ENCODE results near the gene ARID1A. TPM values are rescaled to one million over a fixed set of nuclear protein-coding genes. Genes with fewer than 3 reads are reported as not detected.

Gene ARID1A
- total and polyA plus RNA-seq, 2 donors (not counting 1 experiment from before 2014, with no cell fraction given): 12.9 to 16.0 TPM

DNA sequence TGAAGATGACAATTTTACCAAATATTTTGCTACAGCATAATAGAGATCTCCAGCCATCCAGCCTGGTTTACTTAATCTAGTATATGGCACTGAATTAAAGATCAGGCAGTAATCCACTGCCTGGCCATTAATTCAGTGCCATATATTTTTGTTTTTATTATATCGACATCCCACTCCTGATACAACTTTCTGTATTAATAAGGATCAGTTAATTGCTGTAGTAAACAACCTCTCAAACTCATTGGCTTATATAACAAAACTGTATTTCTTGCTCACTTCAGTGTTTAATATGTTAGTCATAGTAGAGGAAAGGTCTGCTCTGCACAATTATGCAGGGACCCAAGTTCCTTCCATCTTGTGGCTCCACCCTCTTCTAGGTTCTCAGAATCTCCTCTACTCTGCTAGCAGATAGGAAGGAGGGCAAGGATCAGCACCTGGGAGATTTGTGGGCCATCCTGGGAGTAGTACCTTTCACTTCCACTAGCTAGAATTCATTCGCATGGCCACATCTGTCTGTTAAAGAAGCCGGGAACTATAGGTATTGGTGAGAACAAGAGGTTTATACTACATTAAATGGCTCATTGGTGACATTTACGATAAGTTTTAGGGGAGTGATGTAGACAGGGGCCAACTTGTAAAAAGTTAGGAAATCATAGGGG, 127.1 kb downstream of the ARID1A start:
- Histone ChIP-seq H3K9ac (ENCODE audit: insufficient read depth, low read length) (no peak overlapping the region), H3K36me3 (ENCODE audit: control insufficient read depth, insufficient read depth, low read length) (no peaks in the 10 kb centered on the region), H4K20me1 (ENCODE audit: control insufficient read depth, extremely low read depth, insufficient read depth, low read length) (no peaks in the 10 kb centered on the region), H3K9me3 (ENCODE audit: control insufficient read depth, insufficient read depth, low read depth, low read length) (no peaks in the 10 kb centered on the region), H3K4me2 (ENCODE audit: extremely low read depth, insufficient read depth, low read length) (no peak overlapping the region), H3K79me2 (ENCODE audit: control insufficient read depth, insufficient read depth, low read length) (peaks cover 8% of the 10 kb centered on the region), H2AFZ (ENCODE audit: low read length) (no peak overlapping the region), H3K4me3 (replicated peaks in 1 of 4; ENCODE audit: control extremely low read depth in 1 of 4, insufficient read depth in 1 of 4, low read depth in 3 of 4, low read length in 4 of 4) (no peak overlapping the region), H3K4me1 (ENCODE audit: control insufficient read depth, extremely low read depth, insufficient read depth, low read length) (peaks cover 2% of the 10 kb centered on the region), H3K27me3 (ENCODE audit: control insufficient read depth, insufficient read depth, low read length) (no peaks in the 10 kb centered on the region), H3K27ac (ENCODE audit: insufficient read depth, low read length) (no peak overlapping the region)
- no peak for DNase-seq (ENCODE audit: low read depth in 2 of 2)
- TF ChIP-seq EZH2 (IDR thresholded peaks at IDR 0.05; ENCODE audit: low read length, missing control alignments): no peak
- no peak for TF ChIP-seq CTCF (conservative IDR thresholded peaks at IDR 0.05 in 1 of 2, IDR thresholded peaks at IDR 0.05 in 1 of 2; ENCODE audit: low read depth in 1 of 2, low read length in 2 of 2)

GRCh38 chr1:26824731-26825130, 128.9 kb downstream of the ARID1A start:
- H3K4me2 ChIP-seq (ENCODE audit: extremely low read depth, insufficient read depth, low read length): no peak overlapping the region
- H3K27me3 ChIP-seq (ENCODE audit: control insufficient read depth, insufficient read depth, low read length): no peaks in the 10 kb centered on the region
- peaks cover 5% of the 10 kb centered on the region for H3K36me3 ChIP-seq (ENCODE audit: control insufficient read depth, insufficient read depth, low read length)
- peaks cover 11% of the 10 kb centered on the region for H3K4me1 ChIP-seq (ENCODE audit: control insufficient read depth, extremely low read depth, insufficient read depth, low read length)
- no peaks in the 10 kb centered on the region for H3K9me3 ChIP-seq (ENCODE audit: control insufficient read depth, insufficient read depth, low read depth, low read length)
- no peak overlapping the region for H3K27ac ChIP-seq (ENCODE audit: insufficient read depth, low read length)
- no peaks in the 10 kb centered on the region for H4K20me1 ChIP-seq (ENCODE audit: control insufficient read depth, extremely low read depth, insufficient read depth, low read length)
- DNase-seq (ENCODE audit: low read depth in 2 of 2): no peak
- no peak overlapping the region for H3K9ac ChIP-seq (ENCODE audit: insufficient read depth, low read length)
- no peak overlapping the region for H2AFZ ChIP-seq (ENCODE audit: low read length)
- H3K4me3 ChIP-seq (replicated peaks in 1 of 4; ENCODE audit: control extremely low read depth in 1 of 4, insufficient read depth in 1 of 4, low read depth in 3 of 4, low read length in 4 of 4): no peak overlapping the region
- H3K79me2 ChIP-seq (ENCODE audit: control insufficient read depth, insufficient read depth, low read length): peaks cover 25% of the 10 kb centered on the region
- no peak for TF ChIP-seq CTCF (conservative IDR thresholded peaks at IDR 0.05 in 1 of 2, IDR thresholded peaks at IDR 0.05 in 1 of 2; ENCODE audit: low read depth in 1 of 2, low read length in 2 of 2)
- TF ChIP-seq EZH2 (IDR thresholded peaks at IDR 0.05; ENCODE audit: low read length, missing control alignments): no peak

DNA sequence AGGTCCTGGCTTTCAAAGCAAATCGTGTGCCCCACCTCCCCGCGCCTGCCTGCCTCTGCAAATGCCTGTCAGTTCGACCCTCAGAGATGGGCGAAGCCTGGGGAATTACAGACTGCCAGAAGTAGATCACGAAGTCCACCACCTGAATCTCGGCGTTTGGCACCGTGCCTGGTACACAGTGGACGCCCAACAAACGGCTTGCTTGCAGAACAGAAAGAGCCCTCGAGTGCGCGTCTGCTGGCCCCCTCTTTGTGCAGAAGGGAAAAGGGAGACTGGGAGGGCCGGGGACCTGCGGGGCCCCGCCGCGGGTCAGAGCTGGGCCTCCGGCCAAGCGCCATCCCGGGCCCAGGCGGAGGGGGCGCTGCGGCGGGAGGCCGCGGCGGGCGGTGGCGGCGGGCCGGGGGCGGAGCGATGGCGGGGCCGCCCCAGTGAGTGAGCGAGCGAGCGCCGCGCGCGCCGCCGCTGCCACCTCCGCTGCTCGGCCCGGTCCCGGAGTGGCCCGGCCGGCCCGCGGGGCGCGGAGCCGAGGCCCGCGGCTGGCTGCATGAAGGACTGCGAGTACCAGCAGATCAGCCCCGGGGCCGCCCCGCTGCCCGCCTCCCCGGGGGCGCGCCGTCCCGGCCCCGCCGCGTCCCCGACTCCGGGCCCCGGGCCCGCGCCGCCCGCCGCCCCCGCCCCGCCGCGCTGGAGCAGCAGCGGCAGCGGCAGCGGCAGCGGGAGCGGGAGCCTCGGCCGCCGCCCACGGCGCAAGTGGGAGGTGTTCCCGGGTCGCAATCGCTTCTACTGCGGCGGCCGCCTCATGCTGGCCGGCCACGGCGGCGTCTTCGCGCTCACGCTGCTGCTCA, 130.7 kb downstream of the ARID1A start, which contains the start of gene ZDHHC18:
Gene ZDHHC18 (plus strand): TSS at position 428 of the 845 bp plus-strand sequence. CDS start 117 bp downstream, at position 545.
- Histone ChIP-seq H3K27ac (ENCODE audit: insufficient read depth, low read length) (no peak within 1 kb of the TSS), H3K4me2 (ENCODE audit: extremely low read depth, insufficient read depth, low read length) (peak within 1 kb of the TSS; percentile 96), H3K4me3 (replicated peaks in 1 of 4; ENCODE audit: control extremely low read depth in 1 of 4, insufficient read depth in 1 of 4, low read depth in 3 of 4, low read length in 4 of 4) (peak within 1 kb of the TSS; percentile 30 to 69 (median 56))

More for the DNA sequence above, 130.7 kb downstream of the ARID1A start, which contains the start of gene ZDHHC18:
- peaks cover 5% of the 10 kb centered on the region for H3K36me3 ChIP-seq (ENCODE audit: control insufficient read depth, insufficient read depth, low read length)
- no peaks in the 10 kb centered on the region for H3K9me3 ChIP-seq (ENCODE audit: control insufficient read depth, insufficient read depth, low read depth, low read length)
- H4K20me1 ChIP-seq (ENCODE audit: control insufficient read depth, extremely low read depth, insufficient read depth, low read length): no peaks in the 10 kb centered on the region
- no peaks in the 10 kb centered on the region for H3K27me3 ChIP-seq (ENCODE audit: control insufficient read depth, insufficient read depth, low read length)
- H2AFZ ChIP-seq (ENCODE audit: low read length): peak within 1 kb of the TSS; percentile 55
- H3K9ac ChIP-seq (ENCODE audit: insufficient read depth, low read length): peak within 1 kb of the TSS; percentile 39
- peaks cover 33% of the 10 kb centered on the region for H3K79me2 ChIP-seq (ENCODE audit: control insufficient read depth, insufficient read depth, low read length)
- H3K4me1 ChIP-seq (ENCODE audit: control insufficient read depth, extremely low read depth, insufficient read depth, low read length): peaks cover 11% of the 10 kb centered on the region
- no peak for TF ChIP-seq EZH2 (IDR thresholded peaks at IDR 0.05; ENCODE audit: low read length, missing control alignments)
- TF ChIP-seq CTCF (conservative IDR thresholded peaks at IDR 0.05 in 1 of 2, IDR thresholded peaks at IDR 0.05 in 1 of 2; ENCODE audit: low read depth in 1 of 2, low read length in 2 of 2): peak; percentile 26 to 33
- DNase-seq (ENCODE audit: low read depth in 2 of 2): peak; percentile 31 to 39
